A673 (cell line): ENCODE results near the gene MVD.

ENCODE experiments used
- CTCF ChIP-seq: fragments of 300-800, 200-600 bp; sonication (generic); conservative IDR thresholded peaks from 2 replicates; pipeline ENCODE4 v1.5.1; 2017; ENCODE audit warnings: low read depth, mild to moderate bottlenecking, antibody characterized with exemption, low read length, moderate library complexity, mixed read lengths
- EZH2 ChIP-seq: fragments of 200-600 bp; sonication (generic); IDR thresholded peaks from 2 replicates; pipeline ENCODE4 v1.6.1; 2017; ENCODE audit warnings: borderline replicate concordance, low read depth, mild to moderate bottlenecking, mixed read lengths, antibody characterized with exemption, low read length; ENCODE audit not compliant: poor library complexity, severe bottlenecking

GRCh38 chr16:88695218-88695617 lies 32.3 kb upstream of the MVD start:
- no peak for TF ChIP-seq CTCF
- no peak for TF ChIP-seq EZH2
